Activated T-cell treated with anti-CD3 and anti-CD28 coated beads, Interleukin-2, amount 50 U/mL, for 72 hours (primary cell): ENCODE results near the gene LACTB. TPM values are rescaled to one million over a fixed set of nuclear protein-coding genes. Genes with fewer than 3 reads are reported as not detected.
A peak's percentile ranks its signal among the peaks of the same experiment; 100 is the strongest.

Experiments
- ATAC-seq, 2 donors: fragments of 150-1000 bp; cut with Tn5 transposase; replicated peaks in 1 of 2; 2 replicates each; pipeline ENCODE4 v1.10.0; 2021; ENCODE audit warnings: moderate library complexity in 2 of 2, mild to moderate bottlenecking in 1 of 2
- DNase-seq, 2 donors: peaks; one replicate each; pipeline ENCODE4 v3.0.0; 2021 to 2022; ENCODE audit warnings: mixed read lengths in 1 of 2
- H3K27ac Mint-ChIP-seq: one replicate; pipeline ENCODE4 v1.8.0; 2022; ENCODE audit warnings: mild to moderate bottlenecking, moderate library complexity, mixed read lengths
- H3K27me3 Mint-ChIP-seq: one replicate; pipeline ENCODE4 v1.8.0; 2022; ENCODE audit warnings: low read depth, mixed read lengths
- H3K36me3 Mint-ChIP-seq, 2 donors: one replicate each; pipeline ENCODE4 v1.8.0; 2022; ENCODE audit warnings: mixed read lengths in 2 of 2, mild to moderate bottlenecking in 1 of 2; ENCODE audit not compliant: insufficient read depth in 2 of 2
- H3K4me1 Mint-ChIP-seq: one replicate; pipeline ENCODE4 v1.8.0; 2022; ENCODE audit warnings: low read depth, mixed read lengths
- H3K4me3 Mint-ChIP-seq, 2 donors: one replicate each; pipeline ENCODE4 v1.8.0; 2022; ENCODE audit warnings: mild to moderate bottlenecking in 2 of 2, mixed read lengths in 2 of 2, moderate library complexity in 2 of 2
- H3K9me3 Mint-ChIP-seq, 2 donors: one replicate each; pipeline ENCODE4 v1.8.0; 2022; ENCODE audit warnings: mixed read lengths in 2 of 2
- total RNA-seq, 2 donors: library from RNA; stranded (reverse); gene quantifications; one replicate each; pipeline ENCODE4 v1.2.3, GENCODE V29; 2022

The LACTB gene
- total RNA-seq, 2 donors from 2014 or later: 28.6 to 30.3 TPM

DNA sequence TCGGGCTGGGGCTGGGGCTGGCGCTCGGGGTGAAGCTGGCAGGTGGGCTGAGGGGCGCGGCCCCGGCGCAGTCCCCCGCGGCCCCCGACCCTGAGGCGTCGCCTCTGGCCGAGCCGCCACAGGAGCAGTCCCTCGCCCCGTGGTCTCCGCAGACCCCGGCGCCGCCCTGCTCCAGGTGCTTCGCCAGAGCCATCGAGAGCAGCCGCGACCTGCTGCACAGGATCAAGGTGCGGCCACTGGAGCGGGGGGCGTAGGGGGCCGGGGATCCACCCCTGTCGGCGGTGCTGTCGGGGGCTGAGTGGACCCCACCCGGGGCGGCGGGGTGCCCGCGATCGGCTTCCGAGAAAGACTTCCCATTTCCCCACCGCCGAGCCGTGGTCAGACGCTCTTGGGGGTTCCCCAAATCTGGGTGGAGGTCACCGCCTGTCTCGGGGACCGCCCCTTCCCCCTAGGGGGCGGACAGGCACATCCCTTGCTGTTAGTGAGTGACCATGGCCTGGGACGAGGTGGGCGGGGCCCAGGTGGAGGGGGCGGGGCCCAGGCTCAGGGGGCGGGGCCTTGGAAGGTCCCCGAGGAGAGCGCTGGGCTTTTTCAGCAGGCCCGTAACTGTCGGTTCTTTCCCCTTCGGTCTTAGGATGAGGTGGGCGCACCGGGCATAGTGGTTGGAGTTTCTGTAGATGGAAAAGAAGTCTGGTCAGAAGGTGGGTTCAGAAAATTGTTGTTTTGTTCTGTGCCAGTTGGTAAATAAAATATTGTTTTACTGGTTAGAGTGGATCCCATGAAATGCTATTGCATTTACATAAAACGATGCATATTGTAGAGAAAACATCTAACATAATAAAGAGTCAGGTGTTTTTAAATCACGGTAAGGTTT lies 578 bp downstream of the LACTB start:
- no peaks in the 10 kb centered on the region for H3K27me3 Mint-ChIP-seq
- H3K9me3 Mint-ChIP-seq: peaks cover 9 to 14% of the 10 kb centered on the region in 2 donors
- peaks cover 29% of the 10 kb centered on the region for H3K4me1 Mint-ChIP-seq
- peak; percentile 82 to 88 for DNase-seq
- H3K27ac Mint-ChIP-seq: peak overlapping the region; percentile 34
- peaks cover 9 to 24% of the 10 kb centered on the region in 2 donors for H3K36me3 Mint-ChIP-seq
- H3K4me3 Mint-ChIP-seq: peak overlapping the region; percentile 85 to 91
- ATAC-seq: peak; percentile 88 to 90

DNA sequence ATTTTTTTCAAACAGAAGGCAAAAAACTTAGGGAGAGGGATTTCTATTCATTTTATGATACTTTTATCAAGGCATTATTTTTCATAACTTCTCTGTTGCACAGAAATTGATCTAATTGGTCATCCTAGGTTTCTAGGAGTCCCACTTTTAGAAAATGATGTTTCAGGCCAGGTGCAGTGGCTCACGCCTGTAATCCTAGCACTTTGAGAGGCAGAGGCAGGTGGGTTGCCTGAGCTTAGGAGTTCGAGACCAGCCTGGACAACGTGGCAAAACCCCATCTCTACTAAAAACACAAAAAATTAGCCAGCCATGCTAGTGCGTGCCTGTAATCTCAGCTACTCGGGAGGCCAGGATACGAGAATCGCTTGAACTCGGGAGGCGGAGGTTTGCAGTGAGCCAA lies 2.8 kb downstream of the LACTB start:
- Mint-ChIP-seq H3K27ac (no peak overlapping the region), H3K4me1 (peaks cover 29% of the 10 kb centered on the region), H3K36me3 (peaks cover 8 to 21% of the 10 kb centered on the region in 2 donors), H3K27me3 (no peaks in the 10 kb centered on the region), H3K9me3 (peaks cover 9 to 13% of the 10 kb centered on the region in 2 donors), H3K4me3 (no peak overlapping the region)
- DNase-seq: no peak
- no peak for ATAC-seq

DNA sequence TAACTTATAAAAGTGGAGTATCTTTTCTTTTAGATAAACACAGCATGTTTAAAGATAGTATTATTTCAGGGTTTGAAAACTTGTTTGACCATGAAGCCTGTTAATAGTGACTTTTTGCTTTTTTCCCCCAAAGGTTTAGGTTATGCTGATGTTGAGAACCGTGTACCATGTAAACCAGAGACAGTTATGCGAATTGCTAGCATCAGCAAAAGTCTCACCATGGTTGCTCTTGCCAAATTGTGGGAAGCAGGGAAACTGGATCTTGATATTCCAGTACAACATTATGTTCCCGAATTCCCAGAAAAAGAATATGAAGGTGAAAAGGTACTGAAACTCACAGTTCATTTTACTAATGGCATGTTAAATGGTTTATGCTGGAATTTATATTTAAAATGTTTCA lies 5.1 kb downstream of the LACTB start:
- Mint-ChIP-seq H3K27ac (no peak overlapping the region), H3K4me3 (no peak overlapping the region), H3K9me3 (no peaks in the 10 kb centered on the region), H3K36me3 (peaks cover 0 to 20% of the 10 kb centered on the region in 2 donors), H3K27me3 (no peaks in the 10 kb centered on the region), H3K4me1 (peaks cover 20% of the 10 kb centered on the region)
- ATAC-seq (no peak), DNase-seq (no peak)

DNA sequence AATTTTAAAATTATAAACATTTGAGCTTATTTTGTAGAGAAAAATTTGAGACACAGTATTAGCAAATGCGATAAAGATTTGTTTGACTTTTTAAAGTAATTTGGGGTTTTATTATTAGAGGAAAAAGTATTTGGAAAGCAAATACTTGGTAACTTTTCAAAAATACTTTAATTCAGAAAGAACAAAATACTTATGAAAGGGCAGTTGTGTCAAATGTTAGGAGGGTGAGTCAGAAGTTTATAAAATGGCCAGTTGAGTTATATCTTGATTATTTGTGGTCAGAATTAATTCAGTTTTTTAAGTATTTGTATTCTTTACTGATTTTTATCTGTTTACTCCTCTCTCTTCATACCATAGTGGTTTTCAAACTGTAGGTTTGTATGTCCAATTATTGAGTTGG lies 12.1 kb downstream of the LACTB start:
- peaks cover 11% of the 10 kb centered on the region for H3K4me1 Mint-ChIP-seq
- H3K9me3 Mint-ChIP-seq: no peaks in the 10 kb centered on the region
- ATAC-seq: no peak
- H3K4me3 Mint-ChIP-seq: no peak overlapping the region
- peaks cover 0 to 13% of the 10 kb centered on the region in 2 donors for H3K36me3 Mint-ChIP-seq
- no peak for DNase-seq
- no peak overlapping the region for H3K27ac Mint-ChIP-seq
- no peaks in the 10 kb centered on the region for H3K27me3 Mint-ChIP-seq

DNA sequence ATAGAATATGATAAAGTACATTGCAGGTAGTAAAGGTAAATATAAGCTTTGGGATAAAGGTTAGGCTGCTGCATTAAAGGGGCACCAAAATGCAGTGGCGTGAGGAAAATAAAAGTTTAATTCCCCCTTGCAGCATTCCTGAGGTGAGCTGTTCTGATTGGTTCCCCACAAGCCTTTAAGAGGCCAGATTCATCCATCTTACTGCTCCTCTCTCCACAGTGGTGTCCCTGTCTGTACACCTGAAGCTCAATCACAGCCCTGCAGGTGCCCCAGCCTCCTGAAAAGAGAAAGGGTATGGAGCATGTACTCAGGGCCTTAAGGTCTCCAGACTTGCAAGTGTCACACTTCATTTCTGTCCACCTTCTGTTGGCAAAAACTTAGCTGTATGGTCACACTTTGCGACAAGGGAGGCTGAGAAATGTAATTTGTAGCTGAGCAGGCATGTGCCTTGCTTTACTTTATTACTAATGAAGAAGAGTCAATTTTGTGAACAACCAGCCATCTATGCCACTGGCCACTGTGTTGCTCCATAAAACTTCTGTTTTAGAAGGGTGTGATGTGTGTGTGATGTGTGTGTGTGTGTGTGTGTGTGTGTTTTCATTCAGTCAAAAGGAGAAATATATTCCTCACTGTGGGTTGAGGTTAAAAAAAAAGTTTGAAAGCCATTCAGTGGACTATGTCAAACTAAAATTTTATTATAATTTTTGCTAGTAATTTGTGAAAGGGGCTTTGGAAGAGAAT lies 12.8 kb downstream of the LACTB start:
- Mint-ChIP-seq H3K4me3 (no peak overlapping the region), H3K9me3 (no peaks in the 10 kb centered on the region), H3K27ac (no peak overlapping the region)

DNA sequence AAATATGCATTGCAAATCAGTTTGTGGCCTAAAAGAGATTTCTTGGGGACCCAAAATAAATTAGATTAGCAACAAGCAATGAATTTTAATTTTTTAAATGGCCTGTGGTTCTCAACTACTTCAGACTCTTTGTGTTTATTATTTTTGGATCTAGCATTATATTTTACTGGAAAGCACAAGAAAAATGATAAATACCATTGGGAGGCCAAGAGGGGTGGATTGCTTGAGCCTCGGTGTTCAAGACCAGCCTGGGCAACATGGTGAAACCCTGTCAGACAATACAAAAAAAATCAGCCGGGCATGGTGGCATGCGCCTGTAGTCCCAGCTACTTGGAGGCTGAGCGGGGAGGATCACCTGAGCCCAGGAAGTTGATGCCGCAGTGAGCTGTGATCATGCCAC lies 13.6 kb downstream of the LACTB start:
- no peaks in the 10 kb centered on the region for H3K9me3 Mint-ChIP-seq
- no peak for DNase-seq
- no peak overlapping the region for H3K4me3 Mint-ChIP-seq
- no peak overlapping the region for H3K27ac Mint-ChIP-seq
- ATAC-seq: no peak
- H3K27me3 Mint-ChIP-seq: no peaks in the 10 kb centered on the region
- peaks cover 11% of the 10 kb centered on the region for H3K4me1 Mint-ChIP-seq
- peaks cover 0 to 7% of the 10 kb centered on the region in 2 donors for H3K36me3 Mint-ChIP-seq

More for the DNA sequence above, 12.8 kb downstream of the LACTB start:
- Mint-ChIP-seq H3K4me1 (peaks cover 11% of the 10 kb centered on the region), H3K27me3 (no peaks in the 10 kb centered on the region), H3K36me3 (peaks cover 0 to 13% of the 10 kb centered on the region in 2 donors)
- ATAC-seq: no peak
- DNase-seq: no peak

DNA sequence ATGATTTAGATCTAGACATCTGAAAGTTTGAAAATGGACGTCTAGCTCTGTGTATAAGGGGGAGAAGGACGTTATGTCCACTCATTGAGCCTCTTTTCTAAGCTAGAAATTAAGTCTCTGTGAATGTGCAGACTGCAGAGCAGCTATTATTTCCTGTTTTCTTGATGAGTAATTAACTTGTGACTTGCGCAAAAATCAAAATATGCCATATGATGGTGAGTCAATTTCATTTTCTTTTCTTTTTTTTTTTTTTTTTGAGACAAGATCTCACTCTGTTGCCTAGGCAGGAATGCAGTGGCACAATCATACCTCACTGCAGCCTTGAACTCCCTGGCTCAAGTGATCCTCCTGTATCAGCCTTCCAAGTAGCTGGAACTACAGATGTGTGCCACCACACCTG lies 14.1 kb downstream of the LACTB start:
- DNase-seq (no peak), ATAC-seq (peak; percentile 66 to 72)
- Mint-ChIP-seq H3K27me3 (no peaks in the 10 kb centered on the region), H3K36me3 (peaks cover 0 to 6% of the 10 kb centered on the region in 2 donors), H3K27ac (no peak overlapping the region), H3K4me3 (no peak overlapping the region), H3K9me3 (no peaks in the 10 kb centered on the region), H3K4me1 (peaks cover 11% of the 10 kb centered on the region)

DNA sequence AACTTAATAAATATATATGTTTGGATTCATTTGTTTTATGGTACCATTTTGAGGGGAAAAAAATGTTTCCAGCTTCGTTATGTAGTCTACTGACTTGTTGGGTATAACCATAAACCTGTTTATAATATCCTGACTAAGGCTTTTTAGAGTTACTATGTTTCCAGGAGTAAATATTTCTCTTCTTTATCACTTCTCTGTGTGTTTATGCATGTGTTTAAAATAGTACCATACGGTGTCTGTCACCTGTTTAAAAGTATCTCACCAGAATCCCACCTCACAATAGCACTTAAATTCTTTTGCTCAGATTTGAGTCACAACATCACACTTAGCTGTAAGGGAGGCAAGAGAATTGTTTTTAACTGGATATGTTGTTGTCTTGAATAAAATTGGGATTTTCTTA lies 15.1 kb downstream of the LACTB start:
- ATAC-seq (no peak), DNase-seq (no peak)
- Mint-ChIP-seq H3K27ac (no peak overlapping the region), H3K27me3 (no peaks in the 10 kb centered on the region), H3K4me3 (no peak overlapping the region), H3K9me3 (no peaks in the 10 kb centered on the region), H3K4me1 (peaks cover 11% of the 10 kb centered on the region), H3K36me3 (peaks cover 0 to 4% of the 10 kb centered on the region in 2 donors)

DNA sequence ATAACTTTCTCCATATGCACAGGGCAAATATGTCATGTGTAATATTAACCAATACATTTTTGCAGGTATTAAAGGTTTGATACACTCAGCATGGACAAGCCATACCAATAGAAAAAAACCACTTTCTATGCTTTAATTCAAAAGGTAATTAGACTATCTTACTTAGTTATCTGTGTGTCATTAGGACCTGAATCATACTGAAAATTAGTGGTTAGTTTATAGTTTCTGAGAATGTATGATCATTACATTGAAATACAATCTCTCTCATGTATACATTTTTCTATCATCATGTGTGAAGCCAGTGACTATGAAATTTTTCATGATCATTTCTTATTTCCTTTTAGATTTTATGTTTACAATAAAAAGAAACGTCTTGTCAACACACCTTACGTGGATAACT lies 19.3 kb downstream of the LACTB start:
- H3K27ac Mint-ChIP-seq: no peak overlapping the region
- peaks cover 5% of the 10 kb centered on the region in 2 donors for H3K36me3 Mint-ChIP-seq
- no peak for DNase-seq
- ATAC-seq: no peak
- peaks cover 0 to 2% of the 10 kb centered on the region in 2 donors for H3K9me3 Mint-ChIP-seq
- H3K4me1 Mint-ChIP-seq: peaks cover 3% of the 10 kb centered on the region
- no peak overlapping the region for H3K4me3 Mint-ChIP-seq
- H3K27me3 Mint-ChIP-seq: no peaks in the 10 kb centered on the region

DNA sequence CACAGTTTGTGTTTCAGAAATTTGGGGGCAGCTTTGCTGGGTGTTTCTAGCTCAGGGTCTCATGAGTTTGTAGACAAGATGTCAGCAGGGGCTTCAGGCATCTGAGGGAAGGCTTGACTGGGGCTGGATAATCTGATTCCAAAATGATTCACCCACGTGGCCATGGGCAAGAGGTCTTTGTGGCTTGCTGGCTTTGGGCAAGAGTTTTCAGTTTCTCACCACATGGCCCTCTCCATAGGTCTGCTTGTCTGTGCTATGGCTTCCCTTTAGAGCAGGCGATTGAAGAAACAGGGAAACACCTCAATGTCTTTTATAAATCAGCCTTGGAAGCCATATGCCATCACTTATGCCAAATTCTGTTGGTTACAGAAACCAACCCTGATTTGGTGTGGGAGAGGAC lies 23.8 kb downstream of the LACTB start:
- H3K27me3 Mint-ChIP-seq: no peaks in the 10 kb centered on the region
- ATAC-seq: no peak

DNA sequence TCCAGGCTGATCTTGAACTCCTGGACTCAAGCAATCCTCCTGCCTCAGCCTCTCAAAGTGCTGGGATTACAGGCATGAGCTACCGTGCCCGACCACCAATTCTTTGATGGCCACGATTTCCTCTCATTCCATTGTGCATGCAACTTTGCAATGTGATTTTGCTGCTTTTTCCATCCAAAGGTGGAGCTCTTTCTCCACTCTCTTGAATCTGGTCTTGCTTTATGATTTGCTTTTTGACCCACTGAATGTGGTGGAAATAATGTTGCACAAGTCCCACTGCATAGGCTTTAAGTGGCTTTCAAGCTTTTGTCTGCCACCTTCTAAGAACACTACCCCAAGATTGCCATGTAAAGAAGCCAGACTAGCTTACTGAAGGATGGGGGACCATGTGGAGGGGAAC lies 25.0 kb downstream of the LACTB start:
- Mint-ChIP-seq H3K27me3 (no peaks in the 10 kb centered on the region), H3K36me3 (peaks cover 7 to 14% of the 10 kb centered on the region in 2 donors), H3K9me3 (peaks cover 0 to 2% of the 10 kb centered on the region in 2 donors), H3K4me3 (no peak overlapping the region), H3K4me1 (peaks cover 10% of the 10 kb centered on the region), H3K27ac (peak overlapping the region; percentile 11)
- ATAC-seq: no peak
- DNase-seq: no peak

More for the DNA sequence above, 23.8 kb downstream of the LACTB start:
- peaks cover 0 to 2% of the 10 kb centered on the region in 2 donors for H3K9me3 Mint-ChIP-seq
- no peak overlapping the region for H3K4me3 Mint-ChIP-seq
- no peak overlapping the region for H3K27ac Mint-ChIP-seq
- peaks cover 5 to 14% of the 10 kb centered on the region in 2 donors for H3K36me3 Mint-ChIP-seq
- H3K4me1 Mint-ChIP-seq: peaks cover 6% of the 10 kb centered on the region
- no peak for DNase-seq

DNA sequence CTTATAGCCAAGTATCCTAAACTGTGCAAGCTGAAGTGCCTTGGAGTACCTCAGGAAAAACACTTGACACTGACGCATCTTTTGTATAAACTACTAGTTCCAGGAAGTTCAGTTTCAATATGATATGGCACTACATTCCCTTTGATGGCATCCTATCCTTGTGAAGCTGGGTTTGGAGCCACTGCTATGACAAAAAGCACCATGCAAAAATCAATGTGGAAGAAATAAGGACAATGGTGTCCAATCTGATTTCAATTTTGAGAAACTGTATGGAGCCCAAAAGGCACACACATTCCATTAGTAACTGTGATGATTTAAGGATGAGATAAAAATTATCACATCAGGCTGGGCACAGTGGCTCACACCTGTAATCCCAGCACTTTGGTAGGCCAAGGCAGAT lies 30.0 kb downstream of the LACTB start:
- Mint-ChIP-seq H3K27ac (no peak overlapping the region), H3K9me3 (no peaks in the 10 kb centered on the region), H3K4me3 (no peak overlapping the region), H3K27me3 (no peaks in the 10 kb centered on the region), H3K4me1 (peaks cover 17% of the 10 kb centered on the region), H3K36me3 (peaks cover 4 to 28% of the 10 kb centered on the region in 2 donors)
- DNase-seq (no peak), ATAC-seq (no peak)

DNA sequence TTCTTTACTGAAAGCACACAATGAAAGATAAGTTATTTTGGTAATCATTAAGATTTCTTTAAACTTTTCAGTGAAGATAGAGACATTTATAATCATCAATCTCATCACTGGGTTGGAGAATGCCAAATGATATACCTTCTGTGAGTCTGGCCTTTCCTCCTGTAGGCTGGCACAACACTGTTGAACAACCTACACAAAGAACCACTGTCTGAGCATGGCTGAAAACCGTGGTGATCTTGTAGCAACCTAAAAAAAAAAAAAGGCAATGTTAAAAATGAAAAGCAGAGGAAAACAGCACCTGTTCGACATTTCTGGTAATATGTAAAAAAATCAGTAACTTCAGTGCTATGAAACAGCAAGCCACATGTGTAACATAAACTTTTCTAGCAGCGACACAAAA lies 33.8 kb downstream of the LACTB start:
- DNase-seq: no peak
- peaks cover 12 to 26% of the 10 kb centered on the region in 2 donors for H3K36me3 Mint-ChIP-seq
- peak overlapping the region; percentile 95 to 100 for H3K4me3 Mint-ChIP-seq
- peaks cover 17% of the 10 kb centered on the region for H3K4me1 Mint-ChIP-seq
- peak overlapping the region; percentile 54 for H3K27ac Mint-ChIP-seq
- no peaks in the 10 kb centered on the region for H3K27me3 Mint-ChIP-seq
- H3K9me3 Mint-ChIP-seq: no peaks in the 10 kb centered on the region
- ATAC-seq: no peak
